ENCODE measurements around the gene CELF1. TPM values are rescaled to one million over a fixed set of nuclear protein-coding genes. Genes with fewer than 3 reads are reported as not detected.

The CELF1 gene
- total and polyA plus RNA-seq, 9 of the 15 experiments (the other 6 are each of a cell fraction or from before 2014, with no cell fraction given), result 11.3 to 142 (median 77.4) TPM

DNA sequence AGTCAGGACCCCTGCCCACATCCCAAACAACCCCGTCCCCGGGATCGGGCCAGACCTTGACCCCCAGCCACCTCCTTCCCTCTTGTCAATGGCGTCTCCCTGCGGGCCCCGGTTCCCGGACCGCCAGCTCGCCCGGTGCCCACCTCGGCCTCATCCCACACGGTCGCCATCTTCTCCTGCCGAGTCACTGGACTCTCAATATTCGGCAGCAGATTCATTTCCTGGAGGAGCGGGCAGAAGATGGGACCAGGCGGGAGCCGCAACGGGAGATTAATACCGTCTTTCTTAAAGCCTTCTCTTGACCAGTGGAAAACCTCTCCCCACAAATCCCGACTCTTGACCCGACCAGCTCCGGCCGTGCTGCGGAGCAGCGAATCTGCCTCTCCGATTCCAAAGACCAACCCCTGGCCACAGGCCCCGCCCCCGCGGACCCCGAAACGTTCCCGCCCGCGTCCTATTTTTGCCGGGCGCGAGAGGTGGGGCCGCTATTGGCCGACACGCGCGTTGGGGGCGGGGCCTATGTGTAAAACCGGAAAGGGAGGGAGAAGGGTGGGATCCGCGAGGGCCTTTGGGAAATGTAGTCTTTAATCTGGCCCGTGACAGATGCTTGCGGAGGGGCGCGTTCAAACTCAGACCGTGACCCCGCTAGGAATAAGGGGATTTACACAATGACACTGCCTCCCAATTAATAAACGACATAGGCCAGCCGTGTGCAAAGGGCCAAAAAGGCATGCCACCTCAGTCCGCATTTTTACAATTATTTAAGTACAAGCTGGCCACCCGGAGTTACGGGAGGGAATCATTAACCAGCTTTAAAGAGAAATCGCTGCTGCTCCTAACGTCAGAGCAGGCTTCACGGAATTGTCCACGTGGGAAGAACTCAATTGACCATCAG, 126.6 kb downstream of the CELF1 start, which contains the start of gene PSMC3 (continued):
- TF ChIP-seq THRA (IDR thresholded peaks at IDR 0.05), result no peak
- TF ChIP-seq NFIX (CRISPR knock-in tag; IDR thresholded peaks at IDR 0.05; ENCODE audit: low read depth), result no peak
- no peak for TF ChIP-seq SRSF7 (optimal IDR thresholded peaks at IDR 0.05; ENCODE audit: low read depth, low read length)
- no peak for TF ChIP-seq ZNF146 (CRISPR knock-in tag; IDR thresholded peaks at IDR 0.05; ENCODE audit: unreplicated experiment)
- TF ChIP-seq MED1 (CRISPR knock-in tag; IDR thresholded peaks at IDR 0.05; ENCODE audit: borderline replicate concordance), result no peak
- TF ChIP-seq LCOR (CRISPR knock-in tag; IDR thresholded peaks at IDR 0.05), result no peak; the same call in 1 of the 2 replicates
- peak; percentile 80 for TF ChIP-seq BHLHE40 (IDR thresholded peaks at IDR 0.05; ENCODE audit: low read length)
- TF ChIP-seq GTF2A2 (tag; IDR thresholded peaks at IDR 0.05), result peak; percentile 78
- TF ChIP-seq TRIM28 (IDR thresholded peaks at IDR 0.05), result peak; percentile 79; the same call in 1 of the 2 replicates
- 0 out of 2 replicates have a peak, but pooled peaks have one; percentile 13 for TF ChIP-seq KLF1 (tag; IDR thresholded peaks at IDR 0.05)
- no peak for TF ChIP-seq EHMT2 (IDR thresholded peaks at IDR 0.05)
- peak; percentile 13; the same call in 1 of the 2 replicates for TF ChIP-seq FOXP4 (CRISPR knock-in tag; IDR thresholded peaks at IDR 0.05; ENCODE audit: borderline replicate concordance)
- TF ChIP-seq ZNF695 (CRISPR knock-in tag; IDR thresholded peaks at IDR 0.05), result peak; percentile 31; the same call in 1 of the 2 replicates
- TF ChIP-seq, protein P1, sequence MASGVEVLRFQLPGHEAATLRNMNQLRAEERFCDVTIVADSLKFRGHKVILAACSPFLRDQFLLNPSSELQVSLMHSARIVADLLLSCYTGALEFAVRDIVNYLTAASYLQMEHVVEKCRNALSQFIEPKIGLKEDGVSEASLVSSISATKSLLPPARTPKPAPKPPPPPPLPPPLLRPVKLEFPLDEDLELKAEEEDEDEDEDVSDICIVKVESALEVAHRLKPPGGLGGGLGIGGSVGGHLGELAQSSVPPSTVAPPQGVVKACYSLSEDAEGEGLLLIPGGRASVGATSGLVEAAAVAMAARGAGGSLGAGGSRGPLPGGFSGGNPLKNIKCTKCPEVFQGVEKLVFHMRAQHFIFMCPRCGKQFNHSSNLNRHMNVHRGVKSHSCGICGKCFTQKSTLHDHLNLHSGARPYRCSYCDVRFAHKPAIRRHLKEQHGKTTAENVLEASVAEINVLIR (CRISPR knock-in tag; IDR thresholded peaks at IDR 0.05), result 0 out of 2 replicates have a peak, but pooled peaks have one; percentile 13
- no peak for TF ChIP-seq TAF15 (IDR thresholded peaks at IDR 0.05; ENCODE audit: low read depth, low read length)
- no peak for TF ChIP-seq IRF9 (tag; IDR thresholded peaks at IDR 0.05)
- peak; percentile 77; the same call in 1 of the 2 replicates for TF ChIP-seq MBD2 (IDR thresholded peaks at IDR 0.05; ENCODE audit: borderline replicate concordance, low read depth)
- no peak for TF ChIP-seq ZNF766 (CRISPR knock-in tag; conservative IDR thresholded peaks at IDR 0.05)
- TF ChIP-seq SIN3A (IDR thresholded peaks at IDR 0.05; ENCODE audit: borderline replicate concordance in 2 of 2, control insufficient read depth in 1 of 2, low read depth in 2 of 2, low read length in 2 of 2), result peak; percentile 6 to 79; a peak in 2 of 4 replicates
- TF ChIP-seq PRMT5 (CRISPR knock-in tag; IDR thresholded peaks at IDR 0.05), result no peak
